ENCODE data around the gene SORCS2.

DNA sequence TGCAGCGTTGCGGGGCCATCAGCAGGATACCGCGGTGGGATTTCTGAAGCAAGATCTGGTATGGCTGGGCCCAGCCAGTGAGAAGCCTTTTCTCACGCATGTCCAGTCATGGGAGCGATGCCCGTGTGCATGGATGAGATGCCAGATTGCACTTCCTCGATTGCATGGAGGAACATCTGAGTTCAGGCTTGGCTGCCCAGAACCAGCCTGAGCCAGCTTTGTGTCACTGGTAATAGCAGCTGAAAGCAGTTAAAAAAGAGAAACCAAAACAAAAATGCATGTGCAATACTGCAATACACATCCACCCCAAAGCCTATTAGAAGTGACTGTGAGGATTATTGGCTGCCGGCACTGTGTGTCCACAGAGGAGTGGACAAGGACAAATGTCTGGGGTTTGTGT lies 183.1 kb downstream of the SORCS2 start:
- TF ChIP-seq CTCF (optimal IDR thresholded peaks at IDR 0.05 in 1 of 3, IDR thresholded peaks at IDR 0.05 in 1 of 3, conservative IDR thresholded peaks at IDR 0.05 in 1 of 3; ENCODE audit: extremely low read depth in 1 of 3, insufficient read depth in 2 of 3, low read length in 3 of 3) (no peak), EZH2 (IDR thresholded peaks at IDR 0.05; ENCODE audit: low read length) (no peak)

Data from keratinocyte (primary cell).